Measurements from ENCODE around the gene POU2F3. TPM values are rescaled to one million over a fixed set of nuclear protein-coding genes. Genes with fewer than 3 reads are reported as not detected.

POU2F3 gene
- 1 to 10 TPM; 1.5 to 6.1 TPM for total RNA-seq

- 6% methylated on average over 52 of the region's 66 CpGs for WGBS
- Histone ChIP-seq H3K27ac (no peak within 1 kb of the TSS), H3K4me3 (peak within 1 kb of the TSS in 1 of 2 donors; percentile 8), H3K4me1 (replicated peaks) (peaks cover 2% of the 10 kb centered on the region), H3K36me3 (no peaks in the 10 kb centered on the region), H3K27me3 (replicated peaks; ENCODE audit: insufficient read depth) (no peaks in the 10 kb centered on the region), H3K9me3 (no peaks in the 10 kb centered on the region)
- intact Hi-C loops (cut with DNase I) = loop anchor here (5.0 kb wide), 1 partner anchor 57 kb away; no protein-coding TSS in a partner anchor
- no peak for TF ChIP-seq POLR2AphosphoS5 (IDR thresholded peaks at IDR 0.05)
- TF ChIP-seq POLR2A (IDR thresholded peaks at IDR 0.05) = no peak
- TF ChIP-seq CTCF (IDR thresholded peaks at IDR 0.05) = peak in 1 of 4 experiments; percentile 25
- DNase-seq (ENCODE audit: low spot score) = no peak
Measured at GRCh38 chr11:120239713-120240640, at the start of gene POU2F3. Gene POU2F3 (plus strand): TSS chr11:120240140. CDS start chr11:120240344, 204 bp downstream.

- 91% methylated on average over 4 of the region's 4 CpGs for whole genome bisulfite sequencing
- no peak for DNase-seq (ENCODE audit: low spot score)
- peaks cover 2% of the 10 kb centered on the region for H3K27me3 ChIP-seq (replicated peaks; ENCODE audit: insufficient read depth)
- H3K4me1 ChIP-seq (replicated peaks) = no peaks in the 10 kb centered on the region
- H3K27ac ChIP-seq = no peak overlapping the region
- no peaks in the 10 kb centered on the region for H3K9me3 ChIP-seq
- TF ChIP-seq POLR2A (IDR thresholded peaks at IDR 0.05) (no peak), CTCF (IDR thresholded peaks at IDR 0.05) (no peak), POLR2AphosphoS5 (IDR thresholded peaks at IDR 0.05) (no peak)
- no peak overlapping the region for H3K4me3 ChIP-seq
- intact Hi-C loops (cut with DNase I) = no loop called here
- no peaks in the 10 kb centered on the region for H3K36me3 ChIP-seq
Measured at GRCh38 chr11:120191058-120191457, 48.9 kb upstream of the POU2F3 start.

DNA sequence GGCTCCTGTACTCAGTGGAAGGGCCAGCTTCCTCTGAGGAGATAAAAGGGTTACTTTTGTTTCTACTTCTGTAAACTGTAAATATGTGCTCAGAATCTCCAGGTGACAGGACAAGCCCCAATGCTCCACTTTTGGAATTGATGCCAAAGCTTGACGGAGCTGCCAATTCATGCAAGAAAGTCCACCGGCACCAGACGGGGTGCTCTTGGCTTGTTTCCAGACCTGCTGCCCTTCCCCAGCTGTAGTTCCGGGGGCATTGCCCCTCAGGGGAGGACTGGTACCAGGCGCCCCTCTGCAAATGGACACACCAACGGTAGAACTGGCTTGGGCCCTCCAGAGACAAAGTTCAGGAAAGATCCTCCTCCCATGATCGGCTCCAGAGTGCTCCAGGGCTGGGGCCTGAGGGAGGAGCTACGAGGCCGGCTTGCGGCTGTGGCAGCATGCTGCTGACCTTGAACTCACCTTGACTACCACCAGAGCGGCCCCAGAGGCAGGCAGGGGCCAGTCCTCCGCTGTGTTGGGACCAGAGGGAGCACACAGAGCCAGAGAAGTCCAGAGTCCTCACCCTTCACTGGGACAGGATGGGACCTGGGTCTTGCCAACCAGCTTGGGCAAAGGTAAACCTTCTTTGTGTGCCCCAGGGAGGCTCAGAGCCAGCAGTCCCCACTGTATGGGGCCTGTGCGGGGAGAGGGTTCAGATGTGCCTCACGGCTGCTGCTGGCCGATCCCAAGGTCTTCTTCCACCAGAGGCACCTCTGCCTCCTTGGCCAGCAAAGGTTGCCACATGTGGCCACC is 46.9 kb upstream of the POU2F3 start:
- intact Hi-C loops (cut with DNase I) = no loop called here
- DNase-seq (ENCODE audit: low spot score) = no peak
- 63% methylated on average over 15 of the region's 15 CpGs for WGBS

DNA sequence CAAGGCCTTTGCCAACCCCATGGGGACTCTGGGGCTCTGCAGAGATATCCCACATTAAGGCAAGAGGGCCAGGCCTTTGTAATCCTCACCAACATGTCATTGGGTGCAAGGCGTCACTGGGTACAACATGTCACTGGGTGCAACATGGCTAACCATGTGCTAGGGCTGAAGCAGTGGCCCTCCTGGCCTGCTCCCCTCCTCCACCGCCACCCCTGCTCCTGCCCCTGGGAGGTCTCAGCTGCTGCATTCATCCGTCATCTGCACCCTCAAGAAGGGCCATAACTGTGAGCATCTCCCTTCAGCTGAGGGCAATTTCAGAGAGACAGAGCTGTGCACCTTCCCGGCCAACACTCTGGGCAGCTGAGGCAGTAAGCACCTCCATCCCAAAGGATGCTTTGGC is 45.8 kb upstream of the POU2F3 start:
- intact Hi-C loops (cut with DNase I) = no loop called here
- Histone ChIP-seq H3K4me3 (no peak overlapping the region), H3K4me1 (replicated peaks) (no peaks in the 10 kb centered on the region), H3K27ac (no peak overlapping the region), H3K9me3 (no peaks in the 10 kb centered on the region), H3K36me3 (no peaks in the 10 kb centered on the region), H3K27me3 (replicated peaks; ENCODE audit: insufficient read depth) (peaks cover 3% of the 10 kb centered on the region)
- WGBS = 97% methylated on average over 4 of the region's 4 CpGs
- no peak for DNase-seq (ENCODE audit: low spot score)
- TF ChIP-seq POLR2A (IDR thresholded peaks at IDR 0.05) = no peak
- TF ChIP-seq POLR2AphosphoS5 (IDR thresholded peaks at IDR 0.05) = no peak
- no peak for TF ChIP-seq CTCF (IDR thresholded peaks at IDR 0.05)

More for the DNA sequence above, 46.9 kb upstream of the POU2F3 start:
- Histone ChIP-seq H3K4me3 (no peak overlapping the region), H3K27me3 (replicated peaks; ENCODE audit: insufficient read depth) (peaks cover 3% of the 10 kb centered on the region), H3K9me3 (no peaks in the 10 kb centered on the region), H3K27ac (no peak overlapping the region), H3K36me3 (no peaks in the 10 kb centered on the region), H3K4me1 (replicated peaks) (no peaks in the 10 kb centered on the region)
- no peak for TF ChIP-seq POLR2A (IDR thresholded peaks at IDR 0.05)
- TF ChIP-seq CTCF (IDR thresholded peaks at IDR 0.05) = no peak
- TF ChIP-seq POLR2AphosphoS5 (IDR thresholded peaks at IDR 0.05) = no peak
